Measurements from ENCODE around the gene FGD4.

Gene FGD4

GRCh38 chr12:32493282-32493681, 93.9 kb downstream of the FGD4 start:
- no peaks in the 10 kb centered on the region for H3K36me3 ChIP-seq (ENCODE audit: control insufficient read depth in 1 of 2, insufficient read depth in 2 of 2, low read depth in 1 of 2, low read length in 2 of 2)
- H3K18ac ChIP-seq (ENCODE audit: low read depth in 1 of 2, low read length in 2 of 2) = no peak overlapping the region
- H2AK5ac ChIP-seq (ENCODE audit: low read length, severe bottlenecking) = no peak overlapping the region
- H4K91ac ChIP-seq (ENCODE audit: low read length) = no peak overlapping the region
- no peaks in the 10 kb centered on the region for H3K4me1 ChIP-seq (ENCODE audit: control insufficient read depth, insufficient read depth, low read depth, low read length)
- H2AFZ ChIP-seq (ENCODE audit: low read depth, low read length) = no peak overlapping the region
- no peak overlapping the region for H4K8ac ChIP-seq (ENCODE audit: low read length)
- no peak overlapping the region for H3K27ac ChIP-seq (ENCODE audit: low read length, poor library complexity, severe bottlenecking)
- H3K27me3 ChIP-seq (ENCODE audit: control insufficient read depth in 1 of 2, insufficient read depth in 1 of 2, low read length in 2 of 2) = no peaks in the 10 kb centered on the region
- 81% methylated on average over 4 of the region's 4 CpGs for WGBS
- no peak overlapping the region for H3K23ac ChIP-seq (ENCODE audit: low read length in 2 of 2)
- DNase-seq = no peak
- H3K4ac ChIP-seq (ENCODE audit: low read depth in 1 of 2, low read length in 2 of 2) = no peak overlapping the region
- H3K9ac ChIP-seq (ENCODE audit: low read length) = no peak overlapping the region
- no peak overlapping the region for H3K4me2 ChIP-seq (ENCODE audit: low read length, poor library complexity, severe bottlenecking)
- H3K79me1 ChIP-seq (replicated peaks; ENCODE audit: low read length, poor library complexity, severe bottlenecking) = peaks cover 5% of the 10 kb centered on the region
- no peak overlapping the region for H3K4me3 ChIP-seq (ENCODE audit: insufficient read depth in 1 of 2, low read depth in 1 of 2, low read length in 2 of 2)
- H2BK15ac ChIP-seq (ENCODE audit: low read depth, poor library complexity, severe bottlenecking) = no peak overlapping the region
- H2BK12ac ChIP-seq (ENCODE audit: low read length in 2 of 2) = no peak overlapping the region
- H3K14ac ChIP-seq (ENCODE audit: low read length in 2 of 2) = no peak overlapping the region
- no peak overlapping the region for H2BK120ac ChIP-seq (ENCODE audit: low read depth, low read length)
- H2BK5ac ChIP-seq (ENCODE audit: low read depth, low read length, poor library complexity, severe bottlenecking) = no peak overlapping the region
- no peaks in the 10 kb centered on the region for H3K9me3 ChIP-seq (ENCODE audit: control insufficient read depth, low read length)

- no peak overlapping the region for H3K27ac ChIP-seq (ENCODE audit: low read length, poor library complexity, severe bottlenecking)
- H3K36me3 ChIP-seq (ENCODE audit: control insufficient read depth in 1 of 2, insufficient read depth in 2 of 2, low read depth in 1 of 2, low read length in 2 of 2) = no peaks in the 10 kb centered on the region
- no peak overlapping the region for H4K91ac ChIP-seq (ENCODE audit: low read length)
- H4K8ac ChIP-seq (ENCODE audit: low read length) = no peak overlapping the region
- H3K18ac ChIP-seq (ENCODE audit: low read depth in 1 of 2, low read length in 2 of 2) = no peak overlapping the region
- no peak overlapping the region for H2AFZ ChIP-seq (ENCODE audit: low read depth, low read length)
- no peak overlapping the region for H3K14ac ChIP-seq (ENCODE audit: low read length in 2 of 2)
- DNase-seq = no peak
- H3K4me2 ChIP-seq (ENCODE audit: low read length, poor library complexity, severe bottlenecking) = no peak overlapping the region
- no peaks in the 10 kb centered on the region for H3K4me1 ChIP-seq (ENCODE audit: control insufficient read depth, insufficient read depth, low read depth, low read length)
- peaks cover 9% of the 10 kb centered on the region for H3K79me1 ChIP-seq (replicated peaks; ENCODE audit: low read length, poor library complexity, severe bottlenecking)
- no peak overlapping the region for H3K23ac ChIP-seq (ENCODE audit: low read length in 2 of 2)
- H2AK5ac ChIP-seq (ENCODE audit: low read length, severe bottlenecking) = no peak overlapping the region
- H3K4me3 ChIP-seq (ENCODE audit: insufficient read depth in 1 of 2, low read depth in 1 of 2, low read length in 2 of 2) = no peak overlapping the region
- no peak overlapping the region for H3K4ac ChIP-seq (ENCODE audit: low read depth in 1 of 2, low read length in 2 of 2)
- no peak overlapping the region for H2BK15ac ChIP-seq (ENCODE audit: low read depth, poor library complexity, severe bottlenecking)
- H2BK5ac ChIP-seq (ENCODE audit: low read depth, low read length, poor library complexity, severe bottlenecking) = no peak overlapping the region
- H3K9ac ChIP-seq (ENCODE audit: low read length) = no peak overlapping the region
- no peaks in the 10 kb centered on the region for H3K9me3 ChIP-seq (ENCODE audit: control insufficient read depth, low read length)
- no peaks in the 10 kb centered on the region for H3K27me3 ChIP-seq (ENCODE audit: control insufficient read depth in 1 of 2, insufficient read depth in 1 of 2, low read length in 2 of 2)
- no peak overlapping the region for H2BK120ac ChIP-seq (ENCODE audit: low read depth, low read length)
- H2BK12ac ChIP-seq (ENCODE audit: low read length in 2 of 2) = no peak overlapping the region
Measured at GRCh38 chr12:32494656-32495055, 95.3 kb downstream of the FGD4 start.

- H3K27me3 ChIP-seq (ENCODE audit: control insufficient read depth in 1 of 2, insufficient read depth in 1 of 2, low read length in 2 of 2) = no peaks in the 10 kb centered on the region
- no peak overlapping the region for H4K8ac ChIP-seq (ENCODE audit: low read length)
- no peak overlapping the region for H2AFZ ChIP-seq (ENCODE audit: low read depth, low read length)
- no peak overlapping the region for H3K4ac ChIP-seq (ENCODE audit: low read depth in 1 of 2, low read length in 2 of 2)
- H4K91ac ChIP-seq (ENCODE audit: low read length) = no peak overlapping the region
- H3K36me3 ChIP-seq (ENCODE audit: control insufficient read depth in 1 of 2, insufficient read depth in 2 of 2, low read depth in 1 of 2, low read length in 2 of 2) = no peaks in the 10 kb centered on the region
- no peak overlapping the region for H3K23ac ChIP-seq (ENCODE audit: low read length in 2 of 2)
- H2BK5ac ChIP-seq (ENCODE audit: low read depth, low read length, poor library complexity, severe bottlenecking) = no peak overlapping the region
- H2AK5ac ChIP-seq (ENCODE audit: low read length, severe bottlenecking) = no peak overlapping the region
- H3K18ac ChIP-seq (ENCODE audit: low read depth in 1 of 2, low read length in 2 of 2) = no peak overlapping the region
- no peak overlapping the region for H3K9ac ChIP-seq (ENCODE audit: low read length)
- peaks cover 9% of the 10 kb centered on the region for H3K79me1 ChIP-seq (replicated peaks; ENCODE audit: low read length, poor library complexity, severe bottlenecking)
- H3K27ac ChIP-seq (ENCODE audit: low read length, poor library complexity, severe bottlenecking) = no peak overlapping the region
- no peak for DNase-seq
- no peak overlapping the region for H3K14ac ChIP-seq (ENCODE audit: low read length in 2 of 2)
- no peak overlapping the region for H2BK15ac ChIP-seq (ENCODE audit: low read depth, poor library complexity, severe bottlenecking)
- no peaks in the 10 kb centered on the region for H3K9me3 ChIP-seq (ENCODE audit: control insufficient read depth, low read length)
- peaks cover 2% of the 10 kb centered on the region for H3K4me1 ChIP-seq (ENCODE audit: control insufficient read depth, insufficient read depth, low read depth, low read length)
- no peak overlapping the region for H2BK12ac ChIP-seq (ENCODE audit: low read length in 2 of 2)
- no peak overlapping the region for H2BK120ac ChIP-seq (ENCODE audit: low read depth, low read length)
- no peak overlapping the region for H3K4me2 ChIP-seq (ENCODE audit: low read length, poor library complexity, severe bottlenecking)
- no peak overlapping the region for H3K4me3 ChIP-seq (ENCODE audit: insufficient read depth in 1 of 2, low read depth in 1 of 2, low read length in 2 of 2)
Measured at GRCh38 chr12:32496946-32497345, 97.6 kb downstream of the FGD4 start.

GRCh38 chr12:32497864-32498263, 98.5 kb downstream of the FGD4 start:
- no peak overlapping the region for H2BK12ac ChIP-seq (ENCODE audit: low read length in 2 of 2)
- no peak overlapping the region for H2AFZ ChIP-seq (ENCODE audit: low read depth, low read length)
- H2AK5ac ChIP-seq (ENCODE audit: low read length, severe bottlenecking) = no peak overlapping the region
- H3K9ac ChIP-seq (ENCODE audit: low read length) = no peak overlapping the region
- peaks cover 8% of the 10 kb centered on the region for H3K79me1 ChIP-seq (replicated peaks; ENCODE audit: low read length, poor library complexity, severe bottlenecking)
- H3K27me3 ChIP-seq (ENCODE audit: control insufficient read depth in 1 of 2, insufficient read depth in 1 of 2, low read length in 2 of 2) = no peaks in the 10 kb centered on the region
- no peak overlapping the region for H3K23ac ChIP-seq (ENCODE audit: low read length in 2 of 2)
- WGBS = 100% methylated on average over 1 of the region's 4 CpGs
- no peak overlapping the region for H3K4ac ChIP-seq (ENCODE audit: low read depth in 1 of 2, low read length in 2 of 2)
- peaks cover 3% of the 10 kb centered on the region for H3K4me1 ChIP-seq (ENCODE audit: control insufficient read depth, insufficient read depth, low read depth, low read length)
- H3K27ac ChIP-seq (ENCODE audit: low read length, poor library complexity, severe bottlenecking) = no peak overlapping the region
- no peak for DNase-seq
- no peak overlapping the region for H3K4me2 ChIP-seq (ENCODE audit: low read length, poor library complexity, severe bottlenecking)
- H4K8ac ChIP-seq (ENCODE audit: low read length) = no peak overlapping the region
- no peak overlapping the region for H3K14ac ChIP-seq (ENCODE audit: low read length in 2 of 2)
- no peak overlapping the region for H3K4me3 ChIP-seq (ENCODE audit: insufficient read depth in 1 of 2, low read depth in 1 of 2, low read length in 2 of 2)
- no peak overlapping the region for H3K18ac ChIP-seq (ENCODE audit: low read depth in 1 of 2, low read length in 2 of 2)
- no peak overlapping the region for H2BK15ac ChIP-seq (ENCODE audit: low read depth, poor library complexity, severe bottlenecking)
- H2BK5ac ChIP-seq (ENCODE audit: low read depth, low read length, poor library complexity, severe bottlenecking) = no peak overlapping the region
- H2BK120ac ChIP-seq (ENCODE audit: low read depth, low read length) = no peak overlapping the region
- no peaks in the 10 kb centered on the region for H3K9me3 ChIP-seq (ENCODE audit: control insufficient read depth, low read length)
- no peak overlapping the region for H4K91ac ChIP-seq (ENCODE audit: low read length)
- no peaks in the 10 kb centered on the region for H3K36me3 ChIP-seq (ENCODE audit: control insufficient read depth in 1 of 2, insufficient read depth in 2 of 2, low read depth in 1 of 2, low read length in 2 of 2)
